T-helper 1 cell treated with Interleukin-12 subunit alpha and Interleukin-12 subunit beta and Interleukin-4 antibody, amounts not matched to agents 30 ng/mL and 1 ng/mL, for 36 hours (primary cell): ENCODE data around the gene ZBED4. TPM values are rescaled to one million over a fixed set of nuclear protein-coding genes. Genes with fewer than 3 reads are reported as not detected.
"Not testable (repeated sequence)": the region's sequence is repeated elsewhere in the genome, so short reads cannot be mapped to it uniquely, and the experiment has no call there.

ENCODE experiments used
- intact Hi-C: fragments of 100-400 bp; cut with micrococcal nuclease; formaldehyde crosslinking; loops from one replicate; pipeline ENCODE4 v1.15.1; 2024
- total RNA-seq: library from RNA; stranded (reverse); gene quantifications from 2 replicates; pipeline ENCODE4 v1.2.3, GENCODE V29; 2022

The ZBED4 gene, protein sequence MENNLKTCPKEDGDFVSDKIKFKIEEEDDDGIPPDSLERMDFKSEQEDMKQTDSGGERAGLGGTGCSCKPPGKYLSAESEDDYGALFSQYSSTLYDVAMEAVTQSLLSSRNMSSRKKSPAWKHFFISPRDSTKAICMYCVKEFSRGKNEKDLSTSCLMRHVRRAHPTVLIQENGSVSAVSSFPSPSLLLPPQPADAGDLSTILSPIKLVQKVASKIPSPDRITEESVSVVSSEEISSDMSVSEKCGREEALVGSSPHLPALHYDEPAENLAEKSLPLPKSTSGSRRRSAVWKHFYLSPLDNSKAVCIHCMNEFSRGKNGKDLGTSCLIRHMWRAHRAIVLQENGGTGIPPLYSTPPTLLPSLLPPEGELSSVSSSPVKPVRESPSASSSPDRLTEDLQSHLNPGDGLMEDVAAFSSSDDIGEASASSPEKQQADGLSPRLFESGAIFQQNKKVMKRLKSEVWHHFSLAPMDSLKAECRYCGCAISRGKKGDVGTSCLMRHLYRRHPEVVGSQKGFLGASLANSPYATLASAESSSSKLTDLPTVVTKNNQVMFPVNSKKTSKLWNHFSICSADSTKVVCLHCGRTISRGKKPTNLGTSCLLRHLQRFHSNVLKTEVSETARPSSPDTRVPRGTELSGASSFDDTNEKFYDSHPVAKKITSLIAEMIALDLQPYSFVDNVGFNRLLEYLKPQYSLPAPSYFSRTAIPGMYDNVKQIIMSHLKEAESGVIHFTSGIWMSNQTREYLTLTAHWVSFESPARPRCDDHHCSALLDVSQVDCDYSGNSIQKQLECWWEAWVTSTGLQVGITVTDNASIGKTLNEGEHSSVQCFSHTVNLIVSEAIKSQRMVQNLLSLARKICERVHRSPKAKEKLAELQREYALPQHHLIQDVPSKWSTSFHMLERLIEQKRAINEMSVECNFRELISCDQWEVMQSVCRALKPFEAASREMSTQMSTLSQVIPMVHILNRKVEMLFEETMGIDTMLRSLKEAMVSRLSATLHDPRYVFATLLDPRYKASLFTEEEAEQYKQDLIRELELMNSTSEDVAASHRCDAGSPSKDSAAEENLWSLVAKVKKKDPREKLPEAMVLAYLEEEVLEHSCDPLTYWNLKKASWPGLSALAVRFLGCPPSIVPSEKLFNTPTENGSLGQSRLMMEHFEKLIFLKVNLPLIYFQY
- total RNA-seq, result 19.9 and 20.8 TPM in 2 replicates

DNA sequence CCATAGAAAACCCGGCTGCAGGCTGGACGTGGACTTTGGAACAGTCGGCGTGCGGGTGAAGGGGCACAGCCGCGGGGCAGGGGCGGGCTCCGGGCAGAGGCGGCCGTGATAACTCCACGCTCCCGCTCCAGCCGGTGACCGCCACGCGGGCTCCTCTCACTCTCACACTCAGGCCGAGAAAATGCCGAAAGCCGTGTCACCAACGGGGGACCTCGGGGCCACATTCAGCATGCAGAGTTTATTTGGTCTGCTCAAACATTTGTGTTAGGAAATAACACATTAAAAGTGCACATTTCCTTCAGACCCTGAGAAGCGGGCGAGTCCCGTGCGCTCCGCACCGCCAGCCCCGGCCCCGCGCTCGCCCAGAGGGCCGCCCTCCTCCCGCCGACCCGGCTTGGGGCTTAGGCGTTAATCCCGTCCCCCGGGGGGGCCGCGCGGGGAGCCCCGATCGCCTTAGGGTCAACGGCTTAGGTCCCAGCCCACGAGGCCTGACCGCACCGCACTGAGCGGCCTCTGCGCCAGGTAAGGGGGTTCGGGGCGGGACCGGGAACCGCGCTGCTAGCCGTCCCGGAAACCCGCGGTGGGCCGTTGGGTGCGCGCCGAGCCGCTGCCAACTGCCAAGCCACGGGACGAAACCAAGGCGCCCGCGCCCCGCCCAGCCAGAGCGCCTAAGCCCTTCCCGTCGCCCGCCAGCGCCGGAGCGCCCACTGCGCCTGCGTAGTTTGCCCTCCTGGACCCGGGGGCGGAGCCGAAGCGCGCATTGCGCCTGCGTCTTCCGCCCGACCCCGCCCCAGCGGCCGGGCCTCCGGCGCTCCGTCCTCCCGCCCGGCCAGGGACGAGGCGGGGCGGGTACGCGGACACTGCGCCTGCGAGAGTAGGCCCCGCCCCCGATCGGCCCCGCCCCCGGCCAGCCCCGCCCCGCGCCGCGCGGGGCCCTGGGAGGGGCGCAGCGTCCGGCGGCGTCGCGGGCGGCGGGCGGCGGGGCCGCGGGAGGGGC is at the start of gene ZBED4:
Gene ZBED4, plus strand, starts transcription at position 947 of the 997 bp plus-strand sequence. CDS start 29,819 bp downstream, outside the sequence.
- intact Hi-C loops, result loop anchor here (1.0 to 10.0 kb wide), 7 partner anchors 14 to 622 kb away; partner anchors contain the start of genes ALG12, CRELD2, PIM3 and SBF1

DNA sequence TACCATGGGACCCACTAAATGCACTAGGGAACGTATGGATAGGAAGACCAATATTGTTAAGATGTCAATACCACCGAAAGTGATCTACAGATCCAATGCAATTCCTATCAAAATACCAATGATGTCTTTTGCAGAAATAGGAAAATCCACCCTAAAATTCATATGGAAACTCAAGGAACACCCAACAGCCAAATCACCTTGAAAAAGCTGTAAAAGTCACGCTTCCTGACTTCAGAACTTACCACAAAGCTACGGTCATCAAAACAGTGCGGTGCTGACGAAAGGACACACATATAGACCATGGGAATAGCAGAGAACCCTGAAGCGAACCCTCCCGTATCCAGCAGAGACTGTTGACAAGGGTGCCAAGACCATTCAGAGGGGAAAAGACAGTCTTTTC is 46.5 kb upstream of the ZBED4 start:
- intact Hi-C loops, result loop anchor here (5.0 kb wide), 1 partner anchor 75 kb away; no protein-coding TSS in a partner anchor

DNA sequence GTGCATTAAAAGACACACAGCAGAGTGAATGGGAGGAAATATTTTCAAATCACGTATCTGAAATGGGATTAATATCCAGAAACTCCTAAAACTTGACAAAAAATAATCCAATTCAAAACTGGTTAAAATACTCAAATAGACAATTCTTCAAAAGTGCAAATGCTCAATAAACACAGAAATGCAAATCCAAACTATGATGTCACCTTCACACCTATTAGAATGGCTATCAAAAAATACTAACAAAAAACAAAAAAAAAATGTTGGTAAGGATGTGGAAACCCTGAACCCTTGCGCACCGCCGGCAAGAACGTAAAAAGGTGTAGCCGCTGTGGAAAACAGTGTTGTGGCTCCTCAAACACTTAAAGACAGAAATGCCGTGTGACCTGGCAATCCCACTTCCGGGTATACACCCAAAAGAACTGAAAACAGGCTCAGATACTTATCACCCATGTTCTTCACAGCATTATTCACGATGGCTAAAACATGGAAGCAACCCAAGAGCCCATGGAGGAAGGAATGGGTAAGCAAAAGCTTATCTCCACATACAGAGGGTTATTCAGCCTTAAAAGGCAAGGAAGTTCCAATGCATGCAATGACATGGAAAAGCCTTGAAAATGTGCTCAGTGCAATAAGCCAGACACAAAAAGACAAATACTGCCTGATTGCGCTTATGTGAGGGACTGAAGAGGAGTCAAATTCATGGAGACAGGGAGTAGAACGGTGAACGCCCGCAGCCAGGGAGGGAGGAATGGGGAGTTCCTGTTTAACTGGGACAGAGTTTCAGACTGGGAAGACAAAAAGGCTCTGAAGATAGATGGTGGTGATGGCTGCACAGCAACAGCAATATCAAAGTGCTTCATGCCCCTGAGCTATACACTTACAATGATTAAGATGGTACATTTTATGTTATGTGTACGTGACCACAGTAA is 45.6 kb upstream of the ZBED4 start:
- intact Hi-C loops, result loop anchor here (1.0 to 5.0 kb wide), 6 partner anchors 18 to 110 kb away; partner anchors contain the start of genes ALG12, CRELD2 and ZBED4

DNA sequence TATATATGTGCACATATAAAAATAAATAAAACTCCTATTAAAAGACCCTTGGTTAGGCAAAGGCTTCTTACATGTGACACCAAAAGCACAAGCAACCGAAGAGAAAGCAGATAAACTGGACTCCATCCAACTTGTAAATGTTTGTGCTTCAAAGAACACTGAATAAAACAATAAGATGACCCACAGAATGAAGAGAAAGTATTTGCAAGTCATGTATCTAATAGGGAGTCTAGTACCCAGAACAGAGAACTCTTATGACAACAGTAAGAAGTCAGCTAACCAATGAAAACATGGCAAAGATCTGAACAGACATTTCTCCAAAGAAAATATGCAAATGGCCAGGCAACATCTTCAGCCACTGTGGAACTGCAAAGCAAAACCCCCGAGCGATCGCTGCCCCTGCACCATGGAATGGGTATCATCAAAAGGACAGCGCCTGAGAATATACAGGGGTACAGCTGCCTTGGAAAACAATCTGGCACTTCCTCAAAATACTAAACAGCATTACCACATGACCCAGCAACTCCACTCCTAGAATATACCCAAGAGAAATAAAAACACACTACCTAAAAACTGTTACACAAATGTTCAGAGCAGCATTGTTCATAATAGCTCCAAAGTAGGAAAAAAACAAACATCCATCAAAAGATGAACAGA is 43.2 kb upstream of the ZBED4 start:
- intact Hi-C loops, result no loop called here

DNA sequence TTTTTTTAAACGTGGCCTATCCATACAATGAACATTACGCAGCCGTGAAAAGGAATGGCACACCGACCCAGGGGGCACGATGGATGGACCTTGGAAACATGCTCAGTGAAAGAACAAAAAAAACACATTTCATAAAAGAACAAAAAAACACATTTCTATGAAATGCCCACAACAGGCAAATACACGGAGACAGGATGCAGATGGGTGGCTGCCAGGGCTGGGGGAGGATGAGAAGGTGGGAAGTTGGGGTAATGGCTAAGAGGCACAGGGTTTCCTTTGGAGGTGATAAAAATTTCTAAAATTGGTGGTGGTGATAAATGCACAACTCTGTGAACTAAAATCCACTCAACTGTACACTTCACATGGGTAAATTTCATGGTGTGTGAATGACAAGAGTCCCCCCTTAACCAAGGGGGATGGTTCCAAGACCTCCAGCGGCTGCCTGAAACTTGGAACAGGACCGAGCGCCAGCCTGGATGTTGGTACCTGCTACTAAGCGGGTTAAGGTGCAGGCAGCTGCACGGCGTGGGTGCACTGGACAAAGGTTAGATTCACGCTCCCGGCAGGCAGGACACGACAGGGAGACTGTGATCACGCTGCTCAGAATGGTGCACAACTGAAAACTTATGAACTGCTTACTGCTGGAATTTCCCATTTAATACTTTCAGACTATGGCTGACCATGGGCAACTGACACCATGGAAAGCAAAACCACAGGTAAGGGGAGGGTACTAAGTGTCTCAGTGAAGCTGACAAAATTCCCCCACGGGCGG is 42.4 kb upstream of the ZBED4 start:
- intact Hi-C loops, result no loop called here

DNA sequence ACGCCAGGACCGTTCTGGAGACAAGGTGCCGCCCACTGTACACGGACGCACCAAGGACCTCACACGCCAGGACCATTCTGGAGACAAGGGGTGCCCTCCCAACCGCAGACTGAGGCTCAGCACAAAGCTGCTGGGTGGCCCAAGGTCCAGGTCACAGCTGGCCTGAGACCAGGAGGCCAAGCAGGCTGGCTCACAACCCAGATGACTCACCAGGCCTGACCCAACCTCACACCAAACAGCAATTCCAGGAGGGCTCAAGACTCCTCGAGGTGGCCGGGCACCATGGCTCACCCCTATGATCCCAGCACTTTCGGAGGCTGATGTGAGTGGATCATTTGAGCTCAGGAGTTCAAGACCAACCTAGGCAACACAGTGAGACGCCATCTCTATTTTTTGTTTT is 40.8 kb upstream of the ZBED4 start:
- intact Hi-C loops, result no loop called here

DNA sequence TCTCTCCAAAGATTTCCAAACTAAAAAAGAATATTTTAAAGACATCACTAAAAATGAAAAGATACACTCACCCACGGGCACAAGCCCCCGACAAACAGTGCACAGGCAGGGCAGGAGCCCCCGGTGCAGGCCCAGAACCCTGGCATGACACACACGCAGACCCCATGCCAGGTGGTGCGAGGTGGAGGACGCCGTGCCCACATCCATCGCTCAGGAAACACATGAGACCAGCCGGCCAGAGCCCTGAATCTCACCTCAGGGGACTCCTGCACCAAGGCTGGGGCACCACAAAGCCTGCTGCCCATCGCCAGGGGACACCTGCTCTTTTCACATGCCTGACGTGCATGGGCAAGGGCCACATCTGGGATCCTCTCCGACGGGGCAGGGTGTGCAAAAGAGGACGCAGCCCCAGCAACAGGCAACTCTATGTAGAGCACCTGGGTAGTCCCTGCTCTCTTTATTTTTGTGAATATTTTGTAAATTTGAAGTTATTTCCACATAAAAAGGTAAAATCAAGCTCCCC is 39.4 kb upstream of the ZBED4 start:
- intact Hi-C loops, result no loop called here

DNA sequence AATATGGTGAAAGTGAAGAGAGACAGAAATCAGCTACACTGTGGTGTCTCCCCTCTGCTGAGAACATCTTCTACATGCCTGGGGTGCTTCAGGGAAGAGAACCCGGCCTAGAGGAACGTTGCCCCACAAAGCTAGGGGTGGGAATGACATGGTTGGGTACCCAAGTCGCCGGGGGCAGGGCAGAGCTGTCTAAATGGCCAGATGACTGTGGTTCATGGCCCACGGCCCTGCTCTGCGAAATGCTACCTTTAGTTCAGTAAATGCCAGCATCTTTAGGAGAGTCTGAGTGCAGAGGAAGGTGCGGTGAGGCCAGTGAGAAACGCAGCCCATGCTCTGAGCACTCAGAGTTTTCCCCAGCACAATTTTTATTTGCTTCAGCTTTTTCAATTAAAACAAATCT is 38.8 kb upstream of the ZBED4 start:
- intact Hi-C loops, result no loop called here

DNA sequence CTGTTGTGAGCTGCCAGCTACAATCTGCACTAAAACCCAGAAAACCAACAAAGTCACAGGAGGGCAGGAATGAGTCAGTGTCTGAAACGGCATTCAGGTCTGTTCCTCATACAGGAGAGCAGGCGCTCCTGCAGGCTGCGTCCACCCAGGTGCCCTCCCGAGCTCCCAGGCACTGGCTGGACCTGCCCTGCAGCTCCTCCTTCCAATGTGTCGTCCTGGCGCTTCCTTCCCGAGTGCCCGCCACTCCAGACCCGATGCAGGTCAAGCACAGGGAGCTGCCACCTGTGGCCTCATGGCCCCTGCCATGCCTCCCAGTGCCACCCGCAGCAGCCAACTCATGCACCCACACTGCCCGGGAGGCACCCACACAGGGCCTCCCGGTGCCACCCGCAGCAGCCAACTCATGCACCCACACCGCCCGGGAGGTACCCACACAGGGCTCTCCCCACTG is 38.0 kb upstream of the ZBED4 start:
- intact Hi-C loops, result no loop called here

DNA sequence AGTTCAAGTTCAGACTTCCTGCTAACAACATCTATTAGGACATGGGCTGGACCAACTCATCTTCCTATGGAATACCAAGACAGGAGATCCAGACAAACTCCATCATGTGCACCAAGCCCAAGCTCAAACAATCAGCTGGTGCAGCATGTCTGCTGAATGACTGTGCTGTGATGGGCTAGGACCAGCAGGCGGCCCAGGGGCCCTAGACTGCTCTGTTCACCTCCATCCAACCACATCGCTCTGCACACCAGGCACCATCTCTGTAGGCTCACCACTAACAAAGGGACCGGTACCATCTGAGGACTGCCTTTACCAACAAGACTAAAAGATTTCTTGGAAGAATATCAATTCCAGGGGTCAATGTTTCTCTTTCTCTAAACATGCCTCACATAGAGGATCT is 36.3 kb upstream of the ZBED4 start:
- intact Hi-C loops, result no loop called here

DNA sequence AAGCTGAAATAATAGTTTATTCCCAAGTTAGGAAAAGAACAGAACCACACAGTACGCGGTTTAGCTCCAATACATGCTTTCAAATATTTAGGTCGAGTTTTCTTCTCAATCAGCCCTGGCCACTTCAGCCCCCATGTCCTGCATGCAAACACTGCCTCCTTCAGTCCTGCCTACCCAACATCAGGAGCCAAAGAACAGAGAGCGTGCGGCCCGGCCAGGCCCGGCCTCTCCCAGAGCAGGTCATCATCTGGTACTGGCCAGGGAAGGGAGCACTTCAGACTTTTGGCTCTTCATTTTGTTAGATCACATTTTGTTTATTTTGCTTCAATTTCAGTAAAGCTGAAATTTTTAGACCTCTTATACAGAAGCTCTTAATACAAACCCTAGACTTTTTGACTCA is 32.7 kb upstream of the ZBED4 start:
- intact Hi-C loops, result no loop called here

DNA sequence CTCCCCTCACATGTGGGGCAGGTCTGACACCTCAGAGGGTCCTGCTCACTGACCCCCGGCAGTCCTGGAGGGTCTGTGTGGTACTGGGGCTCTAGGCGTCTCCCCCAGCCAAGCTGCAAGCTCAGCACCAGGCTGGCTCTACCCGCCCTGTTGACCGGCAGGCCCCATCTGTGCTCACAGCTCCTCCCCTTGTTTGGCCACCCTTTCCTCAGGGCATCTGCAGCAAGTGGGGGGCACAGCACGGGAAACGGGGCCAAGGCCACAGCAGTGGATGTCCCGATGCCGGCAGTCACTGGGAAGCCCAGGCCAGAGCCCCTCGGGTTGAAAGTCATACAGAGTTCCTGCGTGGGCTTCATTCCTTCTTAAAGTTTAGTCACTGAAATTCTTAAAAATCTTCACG is 31.9 kb upstream of the ZBED4 start:
- intact Hi-C loops, result not testable (repeated sequence)

DNA sequence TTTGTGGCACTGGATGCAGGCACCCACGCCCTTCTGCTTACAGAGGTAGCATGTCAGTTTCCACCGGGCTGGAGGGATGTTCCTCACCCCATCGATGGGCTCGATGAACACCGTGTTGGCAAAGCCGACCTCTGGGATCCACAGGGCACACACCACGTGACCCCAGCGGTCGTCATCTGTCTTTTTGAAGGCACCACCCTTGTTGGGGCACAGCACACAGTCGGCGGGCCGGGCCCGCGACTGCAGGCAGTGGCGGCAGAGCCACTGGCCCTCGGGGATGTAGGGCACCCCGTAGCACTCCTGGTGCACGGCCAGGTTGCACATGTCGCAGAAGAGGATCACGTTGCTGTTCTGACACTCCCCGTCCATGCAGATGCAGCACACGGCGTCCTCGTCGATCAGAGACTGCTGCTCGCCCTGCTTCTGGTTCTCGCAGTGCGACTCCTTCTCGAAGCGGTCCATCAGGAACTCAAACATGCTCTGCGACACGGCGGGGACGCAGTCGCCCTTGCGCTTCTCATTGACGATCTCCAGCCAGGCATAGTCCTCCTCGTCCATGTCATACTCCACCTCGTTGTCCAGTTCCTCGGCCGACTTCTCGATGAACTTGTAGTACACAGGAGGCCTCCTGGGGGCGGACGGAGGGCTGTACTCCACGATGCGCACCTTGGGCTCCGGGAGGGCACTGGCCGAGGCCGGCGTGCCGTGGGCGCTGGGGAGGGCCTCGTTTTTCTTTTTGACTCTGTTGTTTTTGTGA is 30.2 kb upstream of the ZBED4 start:
- intact Hi-C loops, result no loop called here

DNA sequence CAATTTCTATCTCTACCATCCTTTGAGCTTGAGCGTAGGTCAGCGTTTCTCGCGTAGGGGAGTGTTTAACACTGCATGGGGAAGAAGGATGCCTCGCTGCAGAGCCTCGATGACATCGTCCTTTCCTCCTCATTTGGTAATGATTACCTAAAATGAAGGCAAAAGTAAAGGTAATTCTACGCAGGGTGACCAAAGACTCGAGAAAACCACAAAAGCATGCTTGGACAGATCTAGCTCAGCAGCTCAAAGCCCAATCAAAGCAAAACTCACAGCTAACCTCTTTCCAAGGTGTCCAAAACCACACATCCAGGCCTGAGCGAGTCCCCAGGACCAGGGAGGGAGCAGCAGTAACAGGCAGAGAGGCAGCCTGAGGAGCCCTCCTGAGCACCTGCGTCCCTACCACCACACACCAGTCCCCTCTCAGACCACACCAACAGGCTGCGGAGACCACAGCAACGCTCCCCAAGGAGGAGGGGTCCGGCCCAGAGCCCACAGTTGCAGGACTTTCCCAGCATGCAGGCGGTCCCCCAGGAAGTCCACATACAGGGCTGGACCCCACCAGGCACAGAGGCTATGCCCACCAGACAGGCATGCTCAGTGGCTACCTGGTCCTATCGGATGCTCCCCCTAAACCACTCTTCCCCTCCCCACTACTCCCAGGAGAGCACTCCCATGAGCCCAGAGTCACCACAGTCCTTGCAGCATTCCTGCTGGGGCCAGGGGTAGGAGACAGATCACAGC is 29.3 kb upstream of the ZBED4 start:
- intact Hi-C loops, result no loop called here

DNA sequence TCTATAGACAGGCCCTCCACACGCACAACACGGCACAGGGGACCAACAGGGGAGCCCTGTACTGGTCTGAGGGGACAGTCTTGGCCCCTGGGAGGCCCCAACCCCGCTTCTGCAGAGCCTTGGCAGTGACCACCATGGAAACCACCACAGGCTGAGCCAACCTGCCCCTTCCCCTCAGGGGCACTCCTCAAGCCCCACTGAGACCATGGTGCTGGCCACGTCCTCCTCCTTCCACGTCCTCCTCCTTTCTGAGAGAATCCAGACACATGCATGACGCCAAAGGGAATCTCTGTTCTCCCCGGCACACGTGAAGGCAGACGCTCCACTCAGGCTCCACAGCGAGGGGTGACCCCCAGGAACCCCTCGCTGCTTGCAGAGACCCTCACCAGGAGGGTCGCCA is 28.7 kb upstream of the ZBED4 start:
- intact Hi-C loops, result no loop called here

DNA sequence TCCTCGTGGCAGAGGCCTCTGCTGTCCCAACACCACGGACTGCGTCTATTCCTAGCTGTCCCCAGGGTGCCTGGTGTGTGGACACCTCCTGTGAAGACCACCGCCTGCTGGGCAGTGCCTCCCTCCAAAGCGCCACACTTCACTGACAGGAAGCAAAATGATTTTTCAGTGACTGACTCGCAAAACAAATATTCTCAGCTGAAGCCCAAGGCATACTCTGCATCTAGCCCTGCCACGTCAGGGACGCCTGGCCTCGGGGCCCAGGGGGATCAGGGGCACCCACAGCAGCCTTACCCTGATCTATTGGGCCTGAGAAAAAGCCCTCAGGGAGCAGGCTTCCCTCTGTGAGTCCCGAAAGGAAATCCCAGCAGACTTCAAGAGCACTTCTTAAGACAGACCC is 28.2 kb upstream of the ZBED4 start:
- intact Hi-C loops, result no loop called here
